ENCODE results near the gene FBXO15.

The FBXO15 gene

GRCh38 chr18:74065366-74065765 is 82.3 kb downstream of the FBXO15 start:
- TF ChIP-seq CTCF (IDR thresholded peaks at IDR 0.05; ENCODE audit: poor library complexity, severe bottlenecking): no peak
- Histone ChIP-seq H3K4me1 (ENCODE audit: insufficient read depth, poor library complexity, severe bottlenecking) (no peaks in the 10 kb centered on the region), H3K4me3 (ENCODE audit: severe bottlenecking) (no peak overlapping the region), H3K36me3 (ENCODE audit: low read depth) (no peaks in the 10 kb centered on the region), H3K27me3 (ENCODE audit: insufficient read depth, poor library complexity, severe bottlenecking) (peaks cover 27% of the 10 kb centered on the region), H3K9me3 (ENCODE audit: severe bottlenecking) (no peaks in the 10 kb centered on the region), H3K27ac (ENCODE audit: poor library complexity, severe bottlenecking) (no peak overlapping the region)
- ATAC-seq (ENCODE audit: low read depth) (no peak), DNase-seq (ENCODE audit: low spot score) (no peak)

GRCh38 chr18:74064510-74064909 is 83.1 kb downstream of the FBXO15 start:
- DNase-seq (ENCODE audit: low spot score) (no peak), ATAC-seq (ENCODE audit: low read depth) (no peak)
- H3K27me3 ChIP-seq (ENCODE audit: insufficient read depth, poor library complexity, severe bottlenecking): peaks cover 27% of the 10 kb centered on the region
- no peak overlapping the region for H3K27ac ChIP-seq (ENCODE audit: poor library complexity, severe bottlenecking)
- H3K36me3 ChIP-seq (ENCODE audit: low read depth): no peaks in the 10 kb centered on the region
- no peak for TF ChIP-seq CTCF (IDR thresholded peaks at IDR 0.05; ENCODE audit: poor library complexity, severe bottlenecking)
- H3K9me3 ChIP-seq (ENCODE audit: severe bottlenecking): no peaks in the 10 kb centered on the region
- no peaks in the 10 kb centered on the region for H3K4me1 ChIP-seq (ENCODE audit: insufficient read depth, poor library complexity, severe bottlenecking)
- no peak overlapping the region for H3K4me3 ChIP-seq (ENCODE audit: severe bottlenecking)

- no peak for ATAC-seq (ENCODE audit: low read depth)
- H3K36me3 ChIP-seq (ENCODE audit: low read depth): no peaks in the 10 kb centered on the region
- no peak for DNase-seq (ENCODE audit: low spot score)
- H3K4me3 ChIP-seq (ENCODE audit: severe bottlenecking): no peak overlapping the region
- H3K9me3 ChIP-seq (ENCODE audit: severe bottlenecking): no peaks in the 10 kb centered on the region
- peaks cover 27% of the 10 kb centered on the region for H3K27me3 ChIP-seq (ENCODE audit: insufficient read depth, poor library complexity, severe bottlenecking)
- TF ChIP-seq CTCF (IDR thresholded peaks at IDR 0.05; ENCODE audit: poor library complexity, severe bottlenecking): no peak
- H3K27ac ChIP-seq (ENCODE audit: poor library complexity, severe bottlenecking): no peak overlapping the region
- H3K4me1 ChIP-seq (ENCODE audit: insufficient read depth, poor library complexity, severe bottlenecking): no peaks in the 10 kb centered on the region
These were observed 84.1 kb downstream of the FBXO15 start for GRCh38 chr18:74063557-74063956.

- no peaks in the 10 kb centered on the region for H3K9me3 ChIP-seq (ENCODE audit: severe bottlenecking)
- no peaks in the 10 kb centered on the region for H3K4me1 ChIP-seq (ENCODE audit: insufficient read depth, poor library complexity, severe bottlenecking)
- no peak for TF ChIP-seq CTCF (IDR thresholded peaks at IDR 0.05; ENCODE audit: poor library complexity, severe bottlenecking)
- no peak overlapping the region for H3K27ac ChIP-seq (ENCODE audit: poor library complexity, severe bottlenecking)
- ATAC-seq (ENCODE audit: low read depth) (no peak), DNase-seq (ENCODE audit: low spot score) (no peak)
- no peaks in the 10 kb centered on the region for H3K36me3 ChIP-seq (ENCODE audit: low read depth)
- H3K27me3 ChIP-seq (ENCODE audit: insufficient read depth, poor library complexity, severe bottlenecking): peaks cover 27% of the 10 kb centered on the region
- H3K4me3 ChIP-seq (ENCODE audit: severe bottlenecking): no peak overlapping the region
These were observed 84.6 kb downstream of the FBXO15 start for GRCh38 chr18:74063023-74063422.

GRCh38 chr18:74062037-74062436 is 85.6 kb downstream of the FBXO15 start:
- TF ChIP-seq CTCF (IDR thresholded peaks at IDR 0.05; ENCODE audit: poor library complexity, severe bottlenecking): no peak
- no peak for DNase-seq (ENCODE audit: low spot score)
- Histone ChIP-seq H3K36me3 (ENCODE audit: low read depth) (no peaks in the 10 kb centered on the region), H3K4me3 (ENCODE audit: severe bottlenecking) (no peak overlapping the region), H3K27me3 (ENCODE audit: insufficient read depth, poor library complexity, severe bottlenecking) (peaks cover 27% of the 10 kb centered on the region), H3K4me1 (ENCODE audit: insufficient read depth, poor library complexity, severe bottlenecking) (no peaks in the 10 kb centered on the region), H3K27ac (ENCODE audit: poor library complexity, severe bottlenecking) (no peak overlapping the region), H3K9me3 (ENCODE audit: severe bottlenecking) (no peaks in the 10 kb centered on the region)
- no peak for ATAC-seq (ENCODE audit: low read depth)
